AG09319 (cell line): Measurements from ENCODE around the gene ZNF629.
A peak's percentile ranks its signal among the peaks of the same experiment; 100 is the strongest.

Source experiments
- DNase-seq: peaks from one replicate; pipeline ENCODE4 v3.0.0-alpha.2; 2010; ENCODE audit warnings: low read depth; ENCODE audit errors: extremely low read depth
- CTCF ChIP-seq: IDR thresholded peaks from 2 replicates; pipeline ENCODE4 v1.5.1; 2011; ENCODE audit warnings: low read depth, mild to moderate bottlenecking, inconsistent platforms, low read length, moderate library complexity

The ZNF629 gene

GRCh38 chr16:30740364-30741251, 46.4 kb downstream of the ZNF629 start:
- TF ChIP-seq CTCF, result no peak
- DNase-seq, result peak; percentile 66

GRCh38 chr16:30738984-30739951, 47.7 kb downstream of the ZNF629 start:
- TF ChIP-seq CTCF, result no peak
- no peak for DNase-seq

GRCh38 chr16:30737794-30738648, 49.0 kb downstream of the ZNF629 start:
- DNase-seq, result no peak
- TF ChIP-seq CTCF, result no peak

GRCh38 chr16:30736995-30737793, 49.8 kb downstream of the ZNF629 start:
- no peak for TF ChIP-seq CTCF

GRCh38 chr16:30731411-30731810, 55.6 kb downstream of the ZNF629 start:
- DNase-seq, result no peak
- TF ChIP-seq CTCF, result no peak

More at GRCh38 chr16:30736995-30737793, 49.8 kb downstream of the ZNF629 start:
- DNase-seq, result no peak

- TF ChIP-seq CTCF, result no peak
- no peak for DNase-seq
These were observed 57.9 kb downstream of the ZNF629 start for GRCh38 chr16:30728899-30729672.
